Uterus (tissue), 2 donors: Measurements from ENCODE around the gene ATF6B.

ENCODE experiments used
- CTCF ChIP-seq, 4 experiments: fragments of 200-600 bp in 2 of 4; fragments of 450-650 bp in 2 of 4; sonication (generic) in 2 of 4; IDR thresholded peaks; one replicate each; pipeline ENCODE4 v1.5.1; 2016 to 2019; ENCODE audit warnings: antibody characterized with exemption in 4 of 4, mild to moderate bottlenecking in 2 of 4, moderate library complexity in 1 of 4
- POLR2A ChIP-seq, 2 donors: fragments of 450-650 bp; IDR thresholded peaks; one replicate each; pipeline ENCODE4 v1.6.1; 2016; ENCODE audit warnings: antibody characterized with exemption in 2 of 2, mild to moderate bottlenecking in 1 of 2, moderate library complexity in 1 of 2

DNA sequence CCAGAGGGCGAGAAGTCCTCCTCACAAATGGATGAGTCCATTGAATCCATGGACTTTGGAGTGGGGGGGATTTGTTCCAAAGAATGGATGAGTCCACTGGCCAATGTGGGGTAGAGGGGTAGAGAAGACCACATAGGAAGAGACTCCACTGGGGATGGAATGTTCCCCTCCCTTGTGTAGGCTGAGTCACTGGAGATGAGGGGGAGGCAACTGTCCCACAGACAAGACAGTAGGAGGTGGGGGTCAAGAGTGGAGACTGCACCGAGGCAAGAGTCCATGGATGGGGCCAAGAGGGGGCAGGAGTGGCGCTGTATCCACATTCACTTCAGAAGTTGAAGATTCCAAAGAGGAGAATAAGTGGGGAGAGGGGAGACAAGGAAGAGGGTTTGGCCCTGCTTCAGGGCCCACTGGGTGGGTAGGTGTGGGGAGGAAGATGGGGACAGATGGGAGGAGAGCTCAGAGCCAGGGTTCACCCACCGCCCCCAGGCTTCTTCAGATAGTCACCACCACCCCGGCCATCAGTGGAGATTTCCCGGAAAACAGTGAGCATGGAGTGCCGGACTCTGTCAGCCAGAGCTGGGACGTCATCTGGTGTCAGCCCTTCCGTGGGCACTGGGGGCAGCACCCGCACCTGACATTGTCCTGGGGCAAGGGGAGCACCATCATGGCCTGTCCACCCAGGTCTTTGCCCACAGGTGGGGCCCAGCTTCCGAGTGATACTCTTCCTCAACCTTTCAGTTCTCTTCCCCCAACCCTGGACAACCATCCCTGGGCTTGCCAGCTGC lies 41.0 kb upstream of the ATF6B start:
- TF ChIP-seq CTCF (IDR thresholded peaks at IDR 0.05) (no peak), POLR2A (IDR thresholded peaks at IDR 0.05) (no peak)
